GM20000 (cell line): ENCODE measurements around the gene CACNA2D1.
A peak's percentile ranks its signal among the peaks of the same experiment; 100 is the strongest.

ENCODE experiments used
- DNase-seq: peaks from one replicate; pipeline ENCODE4 v3.0.0; 2012; ENCODE audit warnings: low spot score
- TF ChIP-seq, protein P1 (sequence below): IDR thresholded peaks from 2 replicates; pipeline ENCODE4 v1.5.1; 2012; ENCODE audit warnings: mild to moderate bottlenecking, control low read depth; ENCODE audit errors: extremely low read depth, missing control alignments

The CACNA2D1 gene

DNA sequence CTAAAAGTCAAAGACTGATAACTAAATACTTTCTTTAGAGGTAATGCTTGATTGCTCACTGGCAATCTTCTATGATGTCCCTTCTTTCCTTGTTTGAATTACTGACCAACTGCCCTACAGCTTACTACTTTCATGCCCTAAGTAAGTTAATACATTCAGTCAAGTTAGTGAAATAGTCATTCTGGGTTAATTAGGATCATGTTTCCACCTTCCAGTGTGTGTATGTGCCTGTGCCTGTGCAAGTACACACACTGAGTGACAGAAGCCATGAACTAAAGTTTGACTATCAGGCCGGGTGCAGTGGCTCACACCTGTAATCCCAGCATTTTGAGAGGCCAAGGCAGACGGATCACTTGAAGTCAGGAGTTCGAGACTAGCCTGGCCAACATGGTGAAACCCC lies 187.9 kb downstream of the CACNA2D1 start:
- TF ChIP-seq, protein P1, sequence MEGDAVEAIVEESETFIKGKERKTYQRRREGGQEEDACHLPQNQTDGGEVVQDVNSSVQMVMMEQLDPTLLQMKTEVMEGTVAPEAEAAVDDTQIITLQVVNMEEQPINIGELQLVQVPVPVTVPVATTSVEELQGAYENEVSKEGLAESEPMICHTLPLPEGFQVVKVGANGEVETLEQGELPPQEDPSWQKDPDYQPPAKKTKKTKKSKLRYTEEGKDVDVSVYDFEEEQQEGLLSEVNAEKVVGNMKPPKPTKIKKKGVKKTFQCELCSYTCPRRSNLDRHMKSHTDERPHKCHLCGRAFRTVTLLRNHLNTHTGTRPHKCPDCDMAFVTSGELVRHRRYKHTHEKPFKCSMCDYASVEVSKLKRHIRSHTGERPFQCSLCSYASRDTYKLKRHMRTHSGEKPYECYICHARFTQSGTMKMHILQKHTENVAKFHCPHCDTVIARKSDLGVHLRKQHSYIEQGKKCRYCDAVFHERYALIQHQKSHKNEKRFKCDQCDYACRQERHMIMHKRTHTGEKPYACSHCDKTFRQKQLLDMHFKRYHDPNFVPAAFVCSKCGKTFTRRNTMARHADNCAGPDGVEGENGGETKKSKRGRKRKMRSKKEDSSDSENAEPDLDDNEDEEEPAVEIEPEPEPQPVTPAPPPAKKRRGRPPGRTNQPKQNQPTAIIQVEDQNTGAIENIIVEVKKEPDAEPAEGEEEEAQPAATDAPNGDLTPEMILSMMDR: no peak
- no peak for DNase-seq

DNA sequence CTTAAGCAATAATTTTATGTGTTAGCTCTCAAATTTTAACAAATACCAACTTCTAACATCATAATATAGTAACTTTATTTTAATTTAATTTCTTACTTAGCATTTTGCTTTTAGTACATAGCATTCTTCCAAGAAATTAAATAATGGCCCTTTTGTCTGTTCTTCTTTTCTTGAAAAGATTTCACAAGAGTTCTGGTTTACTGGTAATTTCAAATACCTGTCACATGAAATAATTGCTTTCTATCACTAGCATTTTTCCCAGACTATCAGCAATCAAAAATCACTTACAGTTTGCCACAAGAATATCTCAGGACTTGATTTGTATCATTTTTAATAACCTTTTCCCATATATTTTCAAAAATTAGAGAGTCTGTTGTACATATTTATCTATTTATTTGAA lies 193.0 kb downstream of the CACNA2D1 start:
- TF ChIP-seq, protein P1: no peak
- DNase-seq: no peak

DNA sequence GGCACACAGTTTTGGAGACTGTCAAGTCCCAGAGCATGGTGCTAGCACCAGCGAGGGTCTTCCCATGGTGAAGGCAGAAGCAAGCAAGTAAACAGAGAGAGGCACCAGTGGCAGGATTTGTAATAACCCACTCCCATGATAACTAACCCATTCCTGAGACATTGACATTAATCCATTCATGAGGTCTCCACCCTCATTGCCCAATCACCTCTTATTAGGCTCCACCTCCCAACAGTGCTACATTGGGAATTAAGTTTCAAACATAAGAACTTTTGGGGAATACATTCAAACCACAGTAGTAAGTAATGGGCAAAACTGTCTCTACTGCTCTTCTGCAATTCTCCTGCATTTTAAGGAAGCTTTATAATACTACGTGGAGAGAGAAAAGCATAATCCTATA lies 193.6 kb downstream of the CACNA2D1 start:
- TF ChIP-seq, protein P1: no peak
- no peak for DNase-seq

DNA sequence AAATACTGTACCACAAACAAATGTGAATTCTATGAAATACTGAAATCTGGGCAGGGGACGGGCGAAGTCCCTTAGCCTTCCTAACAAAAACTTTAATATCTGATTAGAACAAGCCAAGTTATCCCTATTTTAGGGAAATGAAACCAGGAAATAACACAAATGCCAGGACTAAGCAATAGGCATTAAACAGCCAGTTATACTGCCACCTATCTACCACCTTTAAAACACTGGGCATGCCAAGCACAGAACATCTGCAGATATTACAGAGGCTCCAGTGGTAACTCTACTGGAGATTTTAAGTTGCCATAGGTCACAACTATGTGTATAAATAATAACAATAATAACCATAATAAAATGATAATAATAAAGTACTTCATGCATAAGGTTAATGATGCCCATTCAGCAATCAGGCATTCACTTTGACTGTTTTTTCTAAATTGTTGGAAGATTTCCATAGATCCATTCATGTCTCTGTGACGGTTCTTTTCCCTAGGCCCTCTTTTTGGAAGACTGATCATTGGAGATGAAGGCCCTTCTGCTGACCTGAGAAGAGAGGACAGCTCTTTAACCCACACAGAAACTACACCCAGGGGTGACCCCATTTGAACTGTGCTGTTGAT lies 195.7 kb downstream of the CACNA2D1 start:
- DNase-seq: no peak
- TF ChIP-seq, protein P1: peak; percentile 15

DNA sequence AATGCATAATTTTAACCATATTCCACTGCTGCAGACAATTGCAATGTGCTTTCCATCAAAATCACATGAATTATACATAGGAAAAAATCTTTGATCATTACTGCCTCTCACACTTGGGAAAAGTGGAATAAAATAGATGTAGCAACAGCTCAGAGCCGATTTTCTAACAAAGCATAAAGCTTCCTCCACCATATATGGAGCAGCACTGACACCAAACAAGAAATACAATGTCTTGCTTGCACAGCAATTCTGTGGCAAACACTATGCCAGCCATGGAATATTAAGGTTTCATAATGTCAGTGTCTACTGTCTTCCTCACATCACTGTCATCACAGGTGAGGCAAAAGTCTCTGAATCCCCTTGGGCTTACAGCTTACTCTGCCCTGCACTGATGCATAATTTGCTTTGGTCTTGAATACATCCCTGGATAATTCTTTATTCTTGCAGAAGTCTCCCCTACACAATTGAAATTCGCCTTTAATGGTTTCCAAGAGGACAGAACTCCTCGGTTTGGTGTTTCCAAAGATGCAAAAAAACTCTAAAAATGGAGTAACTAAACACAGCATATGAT lies 198.5 kb downstream of the CACNA2D1 start:
- DNase-seq: no peak

DNA sequence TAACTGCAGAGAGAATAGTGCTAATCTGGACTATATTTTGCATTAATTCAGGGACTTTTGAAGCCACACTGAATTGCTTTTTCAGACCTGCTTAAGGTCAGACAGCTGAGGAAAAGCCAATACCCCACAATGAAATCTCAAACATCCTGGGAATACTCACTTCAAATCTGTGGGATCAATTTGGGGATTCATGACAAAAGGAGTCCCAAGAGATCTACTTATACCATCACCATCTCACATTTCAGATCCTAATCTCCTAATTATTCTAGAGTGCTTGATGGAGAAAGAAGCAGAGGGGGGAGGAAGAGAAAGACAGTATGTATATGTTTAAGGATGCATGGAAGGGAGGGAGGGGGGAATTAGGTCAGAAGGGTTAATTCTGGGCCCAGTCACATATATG lies 202.2 kb downstream of the CACNA2D1 start:
- TF ChIP-seq, protein P1: no peak
- DNase-seq: no peak

More for the DNA sequence above, 198.5 kb downstream of the CACNA2D1 start:
- TF ChIP-seq, protein P1: no peak

DNA sequence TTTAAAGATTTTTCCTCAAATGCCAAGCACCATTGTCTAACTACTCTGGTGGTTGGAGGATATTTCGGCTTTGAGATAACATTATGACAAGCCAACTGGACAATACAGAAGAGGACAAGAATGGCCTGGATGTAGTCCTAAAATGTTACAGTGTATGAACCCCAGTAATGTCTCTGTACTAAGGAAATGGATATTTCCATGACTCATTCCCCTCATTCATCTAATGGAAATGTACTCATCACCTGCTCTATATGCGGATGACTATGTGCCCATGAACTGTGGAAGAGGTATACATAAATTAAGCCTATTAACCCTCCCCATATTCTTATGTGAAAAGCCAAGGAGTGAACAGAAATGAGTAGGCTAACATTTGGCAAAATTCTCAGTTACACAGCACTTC lies 207.9 kb downstream of the CACNA2D1 start:
- TF ChIP-seq, protein P1: no peak

More for the DNA sequence above, 207.9 kb downstream of the CACNA2D1 start:
- no peak for DNase-seq
